Vagina (tissue), 2 donors: ENCODE data around the gene PPCS.

ENCODE experiments used
- CTCF ChIP-seq, 3 experiments: fragments of 450-650 bp in 2 of 3; fragments of 200-600 bp in 1 of 3; sonication (generic) in 1 of 3; IDR thresholded peaks; one replicate each; pipeline ENCODE4 v1.5.1; 2017 to 2019; ENCODE audit warnings: antibody characterized with exemption in 3 of 3, mild to moderate bottlenecking in 2 of 3, moderate library complexity in 2 of 3
- POLR2A ChIP-seq, 2 donors: fragments of 450-650 bp; IDR thresholded peaks; one replicate each; pipeline ENCODE4 v1.6.1; 2017; ENCODE audit warnings: antibody characterized with exemption in 2 of 2, mild to moderate bottlenecking in 2 of 2, moderate library complexity in 2 of 2
- POLR2AphosphoS5 ChIP-seq, 2 donors: sonication (generic); formaldehyde crosslinking; IDR thresholded peaks; one replicate each; pipeline ENCODE4 v1.9.0; 2017; ENCODE audit warnings: antibody characterized with exemption in 2 of 2, mild to moderate bottlenecking in 2 of 2, low read depth in 1 of 2; ENCODE audit not compliant: insufficient read depth in 1 of 2

GRCh38 chr1:42418516-42418915 lies 37.8 kb upstream of the PPCS start:
- TF ChIP-seq CTCF (IDR thresholded peaks at IDR 0.05) (no peak), POLR2AphosphoS5 (IDR thresholded peaks at IDR 0.05; ENCODE audit: insufficient read depth in 1 of 2, low read depth in 1 of 2) (no peak), POLR2A (IDR thresholded peaks at IDR 0.05) (no peak)
